Osteoblast (primary cell): ENCODE results near the gene ENOX1. TPM values are rescaled to one million over a fixed set of nuclear protein-coding genes. Genes with fewer than 3 reads are reported as not detected.

ENCODE experiments used
- DNase-seq: peaks from one replicate; pipeline ENCODE4 v3.0.0; 2011; ENCODE audit warnings: low spot score, mixed read lengths; ENCODE audit not compliant: insufficient read length; ENCODE audit errors: missing footprints
- H2AFZ ChIP-seq: 2 replicates; pipeline ENCODE4 v1.6.0; 2011; ENCODE audit warnings: mild to moderate bottlenecking, low read length
- H3K27ac ChIP-seq: 2 replicates; pipeline ENCODE4 v1.5.1; 2011; ENCODE audit warnings: mild to moderate bottlenecking, low read depth, low read length, moderate library complexity
- H3K27me3 ChIP-seq: 2 replicates; pipeline ENCODE4 v1.6.0; 2012; ENCODE audit warnings: mild to moderate bottlenecking, control low read depth, inconsistent platforms, low read length, moderate library complexity; ENCODE audit not compliant: insufficient read depth
- H3K36me3 ChIP-seq: 2 replicates; pipeline ENCODE4 v1.5.1; 2011; ENCODE audit warnings: mild to moderate bottlenecking, low read length, control low read depth, moderate library complexity; ENCODE audit not compliant: insufficient read depth
- H3K4me1 ChIP-seq: 2 replicates; pipeline ENCODE4 v1.5.1; 2011; ENCODE audit warnings: mild to moderate bottlenecking, low read length, control low read depth, moderate library complexity; ENCODE audit not compliant: insufficient read depth
- H3K4me2 ChIP-seq: 2 replicates; pipeline ENCODE4 v1.6.0; 2011; ENCODE audit warnings: mild to moderate bottlenecking, low read length; ENCODE audit not compliant: insufficient read depth
- H3K4me3 ChIP-seq: fragments of 200-600 bp; sonication (generic); 3 replicates; pipeline ENCODE4 v1.5.1; 2012; ENCODE audit warnings: mild to moderate bottlenecking, low read length, inconsistent platforms; ENCODE audit not compliant: insufficient read depth
- H3K79me2 ChIP-seq: 2 replicates; pipeline ENCODE4 v1.6.0; 2012; ENCODE audit warnings: mild to moderate bottlenecking, low read length, control low read depth, inconsistent platforms; ENCODE audit not compliant: insufficient read depth
- H3K9me3 ChIP-seq: 2 replicates; pipeline ENCODE4 v1.5.1; 2011; ENCODE audit warnings: low read depth, low read length, control low read depth
- H4K20me1 ChIP-seq: 2 replicates; pipeline ENCODE4 v1.6.0; 2012; ENCODE audit warnings: mild to moderate bottlenecking, low read length, control low read depth; ENCODE audit not compliant: insufficient read depth
- total RNA-seq: library from RNA; depleted of rRNA; stranded (reverse); fragments of >200 nt; gene quantifications from 2 replicates; pipeline ENCODE4 v1.2.3, GENCODE V29; 2012
- TF ChIP-seq, protein P1 (sequence below): IDR thresholded peaks from 2 replicates; pipeline ENCODE4 v1.5.1; 2011; ENCODE audit warnings: mild to moderate bottlenecking, low read depth, low read length, moderate library complexity; ENCODE audit errors: extremely low read depth

The ENOX1 gene
- total RNA-seq, 1 donor: 5.4 TPM

DNA sequence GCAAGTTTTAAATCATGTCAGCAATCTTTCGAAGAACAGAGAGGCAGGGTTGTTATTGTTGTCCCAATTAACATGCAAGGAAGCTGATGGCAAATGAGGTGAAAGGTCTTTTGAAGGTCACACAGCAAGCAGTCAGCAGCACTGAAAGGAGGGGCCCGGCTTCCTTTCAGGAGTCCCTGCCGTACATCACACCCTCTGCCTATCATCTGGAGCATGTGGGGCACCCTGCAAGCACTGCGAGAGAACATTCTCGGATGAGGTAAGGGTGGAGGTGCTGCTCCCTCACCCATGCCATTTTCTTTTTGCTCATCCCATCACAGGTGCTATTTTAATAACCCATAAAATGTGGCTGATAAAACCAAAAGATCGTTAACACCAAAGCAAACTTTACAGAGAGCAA, 111.2 kb downstream of the ENOX1 start:
- Histone ChIP-seq H3K4me3 (no peak overlapping the region), H4K20me1 (no peaks in the 10 kb centered on the region), H3K27ac (no peak overlapping the region), H3K9me3 (no peaks in the 10 kb centered on the region), H3K79me2 (no peaks in the 10 kb centered on the region), H3K36me3 (no peaks in the 10 kb centered on the region), H3K4me1 (no peaks in the 10 kb centered on the region), H3K27me3 (no peaks in the 10 kb centered on the region), H3K4me2 (no peak overlapping the region), H2AFZ (no peak overlapping the region)
- TF ChIP-seq, protein P1, sequence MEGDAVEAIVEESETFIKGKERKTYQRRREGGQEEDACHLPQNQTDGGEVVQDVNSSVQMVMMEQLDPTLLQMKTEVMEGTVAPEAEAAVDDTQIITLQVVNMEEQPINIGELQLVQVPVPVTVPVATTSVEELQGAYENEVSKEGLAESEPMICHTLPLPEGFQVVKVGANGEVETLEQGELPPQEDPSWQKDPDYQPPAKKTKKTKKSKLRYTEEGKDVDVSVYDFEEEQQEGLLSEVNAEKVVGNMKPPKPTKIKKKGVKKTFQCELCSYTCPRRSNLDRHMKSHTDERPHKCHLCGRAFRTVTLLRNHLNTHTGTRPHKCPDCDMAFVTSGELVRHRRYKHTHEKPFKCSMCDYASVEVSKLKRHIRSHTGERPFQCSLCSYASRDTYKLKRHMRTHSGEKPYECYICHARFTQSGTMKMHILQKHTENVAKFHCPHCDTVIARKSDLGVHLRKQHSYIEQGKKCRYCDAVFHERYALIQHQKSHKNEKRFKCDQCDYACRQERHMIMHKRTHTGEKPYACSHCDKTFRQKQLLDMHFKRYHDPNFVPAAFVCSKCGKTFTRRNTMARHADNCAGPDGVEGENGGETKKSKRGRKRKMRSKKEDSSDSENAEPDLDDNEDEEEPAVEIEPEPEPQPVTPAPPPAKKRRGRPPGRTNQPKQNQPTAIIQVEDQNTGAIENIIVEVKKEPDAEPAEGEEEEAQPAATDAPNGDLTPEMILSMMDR: no peak
- no peak for DNase-seq

DNA sequence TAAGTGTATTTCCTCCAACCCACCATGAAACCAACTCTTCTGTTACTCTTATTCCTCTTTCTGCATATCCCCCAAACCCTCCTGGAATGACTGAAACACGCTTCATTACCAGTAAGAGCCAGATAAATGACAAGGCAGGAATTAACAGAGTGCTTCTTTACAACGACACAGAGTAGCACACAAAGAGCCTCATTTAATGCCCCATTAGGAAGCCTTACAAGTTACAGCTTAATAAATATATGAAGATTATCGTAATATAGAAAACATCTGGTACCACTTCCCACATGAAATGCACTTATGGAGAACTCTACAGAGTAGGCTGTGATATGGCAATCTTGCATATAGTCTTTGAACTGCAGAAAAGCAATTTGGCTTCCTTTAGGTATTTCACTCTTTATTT, 116.8 kb downstream of the ENOX1 start:
- H4K20me1 ChIP-seq: no peaks in the 10 kb centered on the region
- H2AFZ ChIP-seq: no peak overlapping the region
- H3K79me2 ChIP-seq: no peaks in the 10 kb centered on the region
- peaks cover 4% of the 10 kb centered on the region for H3K4me1 ChIP-seq
- H3K36me3 ChIP-seq: no peaks in the 10 kb centered on the region
- no peak overlapping the region for H3K4me3 ChIP-seq
- H3K9me3 ChIP-seq: no peaks in the 10 kb centered on the region
- no peak for DNase-seq
- no peak overlapping the region for H3K4me2 ChIP-seq
- TF ChIP-seq, protein P1: no peak
- no peaks in the 10 kb centered on the region for H3K27me3 ChIP-seq
- no peak overlapping the region for H3K27ac ChIP-seq

DNA sequence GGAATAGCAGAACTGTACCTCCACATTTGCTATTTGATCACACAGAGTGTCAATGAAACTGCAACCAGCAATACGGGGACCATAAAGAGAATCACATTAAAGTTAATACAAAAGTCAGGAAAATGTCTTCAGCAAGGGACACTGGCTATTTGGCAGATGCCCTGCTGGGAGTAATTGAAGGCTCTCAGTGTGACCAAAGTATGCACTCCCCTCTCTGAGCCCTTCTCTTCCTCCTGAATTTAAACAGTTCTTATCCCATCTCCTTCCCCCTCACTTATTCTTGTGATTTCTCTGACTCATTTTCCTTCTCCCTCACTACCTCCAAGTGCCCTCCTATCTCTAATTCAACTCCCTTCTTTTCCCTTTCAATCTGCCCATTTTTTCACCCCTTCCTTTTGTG, 117.7 kb downstream of the ENOX1 start:
- no peaks in the 10 kb centered on the region for H3K36me3 ChIP-seq
- no peak overlapping the region for H2AFZ ChIP-seq
- H3K27ac ChIP-seq: no peak overlapping the region
- H3K79me2 ChIP-seq: no peaks in the 10 kb centered on the region
- TF ChIP-seq, protein P1: no peak
- peaks cover 12% of the 10 kb centered on the region for H3K4me1 ChIP-seq
- no peak overlapping the region for H3K4me3 ChIP-seq
- no peaks in the 10 kb centered on the region for H3K27me3 ChIP-seq
- no peaks in the 10 kb centered on the region for H4K20me1 ChIP-seq
- no peak overlapping the region for H3K4me2 ChIP-seq
- no peak for DNase-seq
- no peaks in the 10 kb centered on the region for H3K9me3 ChIP-seq

DNA sequence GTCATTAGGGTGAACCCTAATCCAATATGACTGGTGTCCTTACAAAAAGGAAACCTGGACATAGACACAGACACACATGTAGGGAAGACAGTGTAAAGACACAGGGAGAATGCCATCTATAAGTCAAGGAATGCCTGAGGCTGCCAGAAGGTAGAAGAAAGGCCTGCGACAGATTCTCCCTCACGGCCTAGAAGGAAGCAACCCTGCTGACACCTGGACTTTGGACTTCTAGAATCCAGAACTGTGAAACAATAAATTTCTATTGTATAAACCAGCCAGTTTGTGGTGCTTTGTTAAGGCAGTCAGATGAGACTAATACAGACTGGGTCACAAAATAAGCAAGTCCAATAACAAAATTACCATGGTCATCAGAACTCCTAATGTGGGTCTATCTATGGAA, 120.4 kb downstream of the ENOX1 start:
- TF ChIP-seq, protein P1: no peak
- Histone ChIP-seq H3K4me2 (no peak overlapping the region), H3K27ac (no peak overlapping the region), H3K79me2 (no peaks in the 10 kb centered on the region), H3K36me3 (no peaks in the 10 kb centered on the region), H3K27me3 (no peaks in the 10 kb centered on the region), H3K9me3 (no peaks in the 10 kb centered on the region), H4K20me1 (no peaks in the 10 kb centered on the region), H2AFZ (no peak overlapping the region), H3K4me3 (no peak overlapping the region), H3K4me1 (peaks cover 22% of the 10 kb centered on the region)
- no peak for DNase-seq
